OCI-LY7 (cell line): ENCODE data around the gene GP1BB.

Experiments
- CTCF ChIP-seq: fragments of 200-600 bp; sonication (generic); conservative IDR thresholded peaks from 2 replicates; pipeline ENCODE4 v1.5.1; 2014; ENCODE audit warnings: mild to moderate bottlenecking, antibody characterized with exemption, low read length, moderate library complexity, mixed read lengths
- EZH2phosphoT487 ChIP-seq: fragments of 200-600 bp; sonication (generic); IDR thresholded peaks from 2 replicates; pipeline ENCODE4 v1.6.1; 2018; ENCODE audit warnings: low read depth, borderline replicate concordance, mild to moderate bottlenecking, mixed run types, antibody characterized with exemption, low read length, moderate library complexity, mixed read lengths

GRCh38 chr22:19713650-19714311, 9.6 kb upstream of the GP1BB start:
- TF ChIP-seq CTCF, result no peak
- TF ChIP-seq EZH2phosphoT487, result no peak
